ENCODE data around the gene GTF3C1.

Gene GTF3C1

GRCh38 chr16:27517664-27518063 lies 32.0 kb downstream of the GTF3C1 start:
- no peak for DNase-seq

- no peak for DNase-seq
Measured at GRCh38 chr16:27516365-27516764, 33.3 kb downstream of the GTF3C1 start.

- no peak for DNase-seq
Measured at GRCh38 chr16:27515874-27516353, 33.8 kb downstream of the GTF3C1 start.

- no peak for DNase-seq
Measured at GRCh38 chr16:27514806-27515205, 34.9 kb downstream of the GTF3C1 start.

- no peak for DNase-seq
Measured at GRCh38 chr16:27511657-27512448, 37.9 kb downstream of the GTF3C1 start.

- DNase-seq: no peak
Measured at GRCh38 chr16:27508476-27508875, 41.2 kb downstream of the GTF3C1 start.

- DNase-seq: no peak
Measured at GRCh38 chr16:27506771-27507170, 42.9 kb downstream of the GTF3C1 start.

- DNase-seq: no peak
Measured at GRCh38 chr16:27505297-27506236, 44.1 kb downstream of the GTF3C1 start.

- DNase-seq: no peak
Measured at GRCh38 chr16:27503662-27504061, 46.1 kb downstream of the GTF3C1 start.

- no peak for DNase-seq
Measured at GRCh38 chr16:27500801-27501200, 48.9 kb downstream of the GTF3C1 start.

GRCh38 chr16:27499659-27500055 lies 50.1 kb downstream of the GTF3C1 start:
- no peak for DNase-seq

GRCh38 chr16:27498916-27499658 lies 50.6 kb downstream of the GTF3C1 start:
- DNase-seq: no peak

GRCh38 chr16:27498031-27498825 lies 51.5 kb downstream of the GTF3C1 start:
- no peak for DNase-seq

GRCh38 chr16:27495191-27495590 lies 54.5 kb downstream of the GTF3C1 start:
- no peak for DNase-seq

- DNase-seq: no peak
Measured at GRCh38 chr16:27492588-27492979, 57.1 kb downstream of the GTF3C1 start.

GRCh38 chr16:27491894-27492587 lies 57.7 kb downstream of the GTF3C1 start:
- DNase-seq: no peak

GRCh38 chr16:27489906-27490305 lies 59.8 kb downstream of the GTF3C1 start:
- no peak for DNase-seq

GRCh38 chr16:27489421-27489820 lies 60.3 kb downstream of the GTF3C1 start:
- DNase-seq: no peak

GRCh38 chr16:27486760-27487159 lies 63.0 kb downstream of the GTF3C1 start:
- DNase-seq: no peak

GRCh38 chr16:27486344-27486743 lies 63.4 kb downstream of the GTF3C1 start:
- DNase-seq: no peak

GRCh38 chr16:27485811-27486210 lies 63.9 kb downstream of the GTF3C1 start:
- DNase-seq: no peak

GRCh38 chr16:27485126-27485525 lies 64.6 kb downstream of the GTF3C1 start:
- DNase-seq: no peak

All from COR-L47 (cell line).